CD4-positive, alpha-beta T cell treated with Interleukin-6 at 100 ng/mL for 8 hours (primary cell): ENCODE data around the gene ZNF479.
"Not testable (repeated sequence)": the region's sequence is repeated elsewhere in the genome, so short reads cannot be mapped to it uniquely, and the experiment has no call there.

Experiments
- DNase-seq: peaks from one replicate; pipeline ENCODE4 v3.0.0-alpha.2; 2020; ENCODE audit warnings: mixed read lengths, low spot score

The ZNF479 gene

DNA sequence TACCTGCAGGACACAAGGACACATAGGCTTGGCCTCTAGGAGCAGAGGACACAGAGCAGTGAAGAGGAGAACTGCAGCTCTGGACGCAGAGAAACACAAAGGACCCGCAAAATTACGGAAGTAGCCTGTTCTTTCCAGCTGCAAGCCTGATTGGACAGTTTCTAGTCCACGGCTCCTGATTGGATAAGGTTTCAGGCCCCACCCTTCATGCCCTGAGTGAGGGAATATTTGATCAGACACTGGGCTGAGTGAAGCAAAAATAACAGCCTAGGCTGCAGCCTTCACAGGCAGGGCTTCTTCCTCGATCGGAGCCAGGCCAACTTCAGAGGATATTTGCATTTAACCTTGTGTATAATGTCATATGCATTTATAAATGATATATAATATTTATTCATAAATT lies at the start of gene ZNF479:
Gene ZNF479 (minus strand): TSS at position 101 of the 400 bp plus-strand sequence. CDS start 112 bp downstream, outside the sequence.
- not testable (repeated sequence) for DNase-seq

DNA sequence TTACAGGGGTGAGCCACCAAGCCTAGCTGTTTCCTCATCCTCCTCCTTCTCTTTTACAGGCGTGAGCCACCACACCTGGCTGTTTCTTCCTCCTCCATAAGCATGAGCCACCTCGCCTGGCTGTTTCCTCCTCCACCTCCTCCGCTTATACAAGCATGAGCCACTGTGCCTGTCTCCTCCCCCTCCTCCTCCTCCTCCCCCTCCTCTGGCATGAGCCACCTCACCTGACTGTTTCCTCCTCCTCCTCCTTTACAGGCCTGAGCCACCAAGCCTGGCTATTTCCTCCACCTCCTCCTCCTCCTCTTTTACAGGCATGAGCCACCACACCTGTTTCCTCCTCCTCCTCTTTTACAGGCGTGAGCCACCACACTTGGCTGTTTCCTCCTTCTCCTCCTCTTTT lies 49.8 kb upstream of the ZNF479 start:
- DNase-seq, result no peak

DNA sequence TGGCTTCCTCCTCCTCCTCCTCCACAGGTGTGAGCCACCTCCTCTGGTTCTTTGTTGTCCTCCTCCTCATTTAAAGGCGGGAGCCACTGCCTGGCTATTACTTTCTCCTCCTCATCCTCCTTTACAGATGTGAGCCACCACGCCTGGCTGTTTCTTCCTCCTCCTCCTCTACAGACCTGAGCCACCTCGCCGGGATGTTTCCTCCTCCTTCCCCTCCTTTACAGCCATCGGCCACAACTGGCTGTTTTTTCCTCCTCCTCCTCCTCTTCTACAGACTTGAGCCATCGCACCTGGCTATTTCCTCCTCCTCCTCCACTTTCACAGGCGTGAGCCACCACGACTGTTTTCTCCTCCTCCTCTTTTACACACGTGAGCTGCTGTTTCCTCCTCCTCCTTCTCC lies 49.0 kb upstream of the ZNF479 start:
- DNase-seq, result no peak

DNA sequence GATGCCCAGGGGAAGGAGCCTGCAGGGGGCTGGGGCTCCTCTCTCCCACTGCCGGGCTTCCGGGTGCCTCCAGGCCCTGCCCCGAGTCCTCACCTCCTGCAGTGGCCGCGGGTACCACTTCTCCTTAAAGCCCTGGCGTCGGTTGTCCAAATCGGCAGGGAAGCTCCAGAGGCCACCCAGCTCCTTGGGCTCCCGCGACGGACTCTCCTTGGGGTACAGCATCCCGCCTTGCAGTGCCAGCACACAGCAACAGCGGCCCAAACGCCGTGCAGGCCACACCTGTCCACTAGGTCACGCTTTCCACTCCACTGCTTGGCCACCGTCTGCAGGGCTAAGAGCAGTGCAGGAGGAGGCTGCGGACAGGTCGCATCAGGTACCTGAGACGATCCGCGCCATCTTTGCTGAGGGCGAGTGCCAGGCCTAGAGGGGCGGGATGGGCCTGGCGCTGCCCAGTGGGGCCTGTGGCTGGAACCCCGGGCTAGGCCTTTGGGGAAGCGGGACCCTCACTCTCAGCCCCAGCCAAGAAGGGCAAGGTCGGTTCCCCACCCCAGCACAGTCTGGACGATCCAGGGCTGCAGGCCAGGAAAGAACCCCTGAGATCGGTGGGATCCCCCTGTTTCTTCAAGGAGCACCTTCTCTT lies 47.7 kb upstream of the ZNF479 start:
- no peak for DNase-seq

DNA sequence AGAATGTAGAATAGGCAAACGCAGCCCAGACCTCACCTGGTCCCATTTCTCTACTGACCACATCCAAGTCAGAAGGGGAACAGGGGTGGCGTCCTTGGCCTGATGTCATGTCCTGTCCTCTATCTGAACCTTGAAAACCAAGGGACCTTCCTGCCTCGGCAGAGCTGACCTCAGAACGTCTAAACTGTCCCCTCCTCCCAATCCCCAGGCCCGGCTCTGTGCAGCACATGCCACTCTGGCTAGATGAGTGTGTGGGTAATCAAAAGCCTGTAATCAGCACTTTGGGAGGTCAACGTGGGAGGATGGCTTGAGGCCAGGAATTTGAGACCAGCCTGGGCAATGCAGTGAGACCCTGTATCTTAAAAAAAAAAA lies 46.5 kb upstream of the ZNF479 start:
- no peak for DNase-seq

DNA sequence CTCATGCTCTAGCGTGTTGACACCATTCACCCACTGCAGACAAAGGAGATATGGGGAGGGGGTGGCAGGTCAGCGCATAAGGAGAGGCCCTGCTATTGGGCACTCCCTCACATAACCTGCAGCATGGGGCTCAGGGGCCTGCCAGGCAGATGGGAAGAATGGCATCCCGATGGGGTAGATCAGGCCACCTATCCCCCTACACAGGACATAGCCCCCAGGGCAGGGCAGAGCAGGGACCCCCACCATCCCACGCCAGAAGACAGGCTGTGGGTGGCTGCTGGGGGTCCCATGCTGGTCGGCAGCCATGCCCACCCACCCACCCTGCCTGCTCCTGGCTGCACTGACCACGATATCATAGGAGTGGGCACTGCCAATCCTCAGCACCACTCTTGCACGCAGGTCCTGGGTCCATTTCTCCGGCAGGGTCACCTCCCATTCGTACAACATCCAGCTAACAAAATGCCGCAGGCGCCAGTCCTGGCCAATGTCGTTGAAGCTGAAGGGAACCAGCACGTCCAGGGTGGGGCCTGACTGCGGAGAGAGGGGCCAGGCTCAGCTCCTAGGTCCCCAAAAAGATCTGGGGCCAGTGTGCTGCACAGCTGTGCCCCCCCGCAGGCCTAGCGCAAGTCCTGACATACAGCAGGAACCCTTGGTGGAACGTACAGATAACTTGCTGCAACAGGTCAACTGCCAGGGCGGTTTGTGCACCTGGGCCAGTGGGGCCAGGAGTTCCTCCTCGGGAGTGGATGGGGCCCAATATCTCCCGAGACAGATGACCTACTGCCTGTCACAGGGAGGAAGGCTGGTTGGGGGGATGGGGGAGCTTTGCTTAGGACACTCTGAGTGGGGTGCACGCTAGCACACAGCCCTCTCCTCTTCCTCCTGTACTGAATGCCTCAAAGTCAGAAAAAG lies 45.9 kb upstream of the ZNF479 start:
- no peak for DNase-seq

DNA sequence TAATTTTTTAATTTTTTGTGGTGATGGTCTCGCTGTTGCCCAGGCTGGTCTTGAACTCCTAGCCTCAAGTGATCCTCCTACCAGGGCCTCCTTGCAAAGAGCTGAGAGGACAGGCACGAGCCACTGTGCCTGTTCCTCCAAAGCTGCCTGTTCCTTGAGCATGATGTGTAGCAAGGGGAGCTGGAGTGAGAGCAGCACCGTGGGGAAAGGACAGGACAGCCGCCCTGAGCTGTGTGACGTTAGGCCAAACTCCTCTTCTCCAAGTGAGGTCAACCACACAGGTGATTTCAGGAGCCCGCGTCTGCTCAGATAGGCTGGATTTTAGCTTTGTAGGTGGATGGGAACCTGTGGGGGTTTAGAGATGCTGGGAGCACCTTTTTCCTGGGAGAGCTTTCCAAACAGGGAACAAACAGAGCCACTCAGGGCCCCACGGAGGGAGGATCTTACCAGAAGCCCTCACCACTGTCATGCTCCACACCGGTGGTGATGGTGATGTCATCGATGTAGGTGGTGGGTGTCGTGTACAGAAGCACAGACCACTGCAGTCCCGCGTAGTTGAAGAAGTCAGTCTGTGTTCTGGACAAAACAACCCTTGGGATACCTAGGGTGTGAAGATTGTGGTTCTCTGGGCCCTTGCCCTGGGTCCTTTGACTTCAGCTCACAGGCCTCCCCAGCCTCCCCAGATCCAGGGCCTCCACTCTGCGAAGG lies 44.8 kb upstream of the ZNF479 start:
- DNase-seq, result no peak

DNA sequence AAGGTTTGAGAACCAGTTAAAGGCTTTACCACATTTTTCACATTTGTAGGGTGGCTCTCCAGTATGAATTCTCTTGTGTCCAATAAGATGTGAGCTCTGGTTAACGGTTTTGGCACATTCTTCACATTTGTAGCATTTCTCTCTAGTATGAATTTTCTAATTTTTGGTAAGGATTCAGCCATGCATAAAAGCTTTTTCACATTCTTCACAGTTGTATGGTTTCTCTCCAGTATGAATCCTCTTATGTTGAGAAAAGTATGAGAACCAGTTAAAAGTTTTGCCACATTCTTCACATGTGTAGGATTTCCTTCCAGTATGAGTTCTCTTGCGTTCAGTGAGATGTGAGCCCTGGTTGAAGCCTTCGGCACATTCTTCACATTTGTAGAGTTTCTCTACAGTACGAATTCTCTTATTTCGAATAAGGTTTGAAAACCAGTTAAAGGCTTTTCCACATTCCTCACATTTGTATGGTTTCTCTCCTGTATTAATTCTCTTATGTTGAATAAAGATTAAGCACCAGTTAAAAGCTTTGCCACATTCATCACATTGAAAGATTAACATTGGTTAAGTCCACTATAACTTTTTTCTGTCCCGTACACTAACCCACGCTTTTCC lies 33.2 kb upstream of the ZNF479 start:
- DNase-seq, result no peak

DNA sequence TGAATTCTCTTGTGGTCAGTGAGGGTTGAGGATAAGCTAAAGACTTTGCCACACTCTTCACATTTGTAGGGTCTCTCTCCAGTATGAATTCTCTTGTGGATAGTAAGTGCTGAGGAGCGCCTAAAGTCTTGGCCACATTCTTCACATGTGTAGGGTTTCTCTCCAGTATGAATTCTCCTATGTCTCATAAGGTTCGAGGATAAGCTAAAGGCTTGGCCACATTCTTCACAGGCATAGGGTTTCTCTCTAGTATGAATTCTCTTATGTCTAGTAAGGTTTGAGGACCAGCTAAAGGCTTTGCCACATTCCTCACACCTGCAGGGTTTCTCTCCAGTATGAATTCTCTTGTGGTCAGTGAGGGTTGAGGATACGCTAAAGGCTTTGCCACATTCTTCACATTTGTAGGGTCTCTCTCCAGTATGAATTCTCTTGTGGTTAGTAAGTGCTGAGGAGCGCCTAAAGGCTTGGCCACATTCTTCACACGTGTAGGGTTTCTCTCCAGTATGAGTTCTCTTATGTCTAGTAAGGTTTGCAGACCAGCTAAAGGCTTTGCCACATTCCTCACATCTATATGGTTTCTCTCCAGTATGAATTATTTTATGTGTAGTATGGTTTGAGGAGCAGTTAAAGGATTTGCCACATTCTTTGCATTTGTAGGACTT lies 12.0 kb downstream of the ZNF479 start:
- DNase-seq, result not testable (repeated sequence)
